DLD1 (cell line): ENCODE data around the gene OR10P1.

Experiments
- in situ Hi-C: cut with HindIII; loops from 2 replicates; pipeline ENCODE4 v1.10.0; 2017; ENCODE audit warnings: low sequenced_read_pairs

OR10P1 gene

GRCh38 chr12:55682087-55682796, 45.5 kb downstream of the OR10P1 start:
- in situ Hi-C loops: no loop called here

GRCh38 chr12:55683676-55684075, 47.0 kb downstream of the OR10P1 start:
- in situ Hi-C loops: no loop called here

- in situ Hi-C loops: no loop called here
These were observed 48.2 kb downstream of the OR10P1 start for GRCh38 chr12:55684761-55685370.

- in situ Hi-C loops: no loop called here
These were observed 49.0 kb downstream of the OR10P1 start for GRCh38 chr12:55685671-55686070.

GRCh38 chr12:55686366-55687010, 49.8 kb downstream of the OR10P1 start:
- in situ Hi-C loops: no loop called here
